Measurements from ENCODE around the gene COQ4.

The COQ4 gene

DNA sequence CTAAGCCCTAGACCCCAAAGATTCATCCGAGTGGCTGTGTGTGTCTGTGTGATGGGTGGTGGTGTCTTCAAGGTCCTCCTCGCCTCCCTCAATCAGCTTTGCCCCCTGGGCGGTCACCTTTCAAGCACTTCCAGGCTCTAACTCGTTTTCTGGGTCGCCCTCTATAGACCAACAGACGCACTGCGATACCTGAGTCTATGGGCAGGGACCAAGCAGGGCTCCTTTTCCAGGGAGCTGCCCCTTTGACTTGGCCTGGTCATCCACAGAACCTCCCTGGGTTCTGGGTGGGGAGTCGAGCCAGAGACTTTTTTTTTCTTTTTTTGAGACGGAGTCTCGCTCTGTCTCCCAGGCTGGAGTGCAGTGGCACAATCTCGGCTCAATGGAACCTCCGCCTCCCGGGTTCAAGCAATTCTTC is 18.8 kb downstream of the COQ4 start:
- H3K9me3 Mint-ChIP-seq, result no peaks in the 10 kb centered on the region
- H3K4me1 Mint-ChIP-seq (ENCODE audit: low read depth), result peaks cover 7% of the 10 kb centered on the region
- peak overlapping the region; percentile 89 for H3K27ac Mint-ChIP-seq
- H3K36me3 Mint-ChIP-seq (ENCODE audit: low read depth), result peaks cover 39% of the 10 kb centered on the region
- no peaks in the 10 kb centered on the region for H3K27me3 Mint-ChIP-seq
- H3K4me3 Mint-ChIP-seq, result peak overlapping the region; percentile 94
- intact Hi-C loops (cut with micrococcal nuclease), result no loop called here

DNA sequence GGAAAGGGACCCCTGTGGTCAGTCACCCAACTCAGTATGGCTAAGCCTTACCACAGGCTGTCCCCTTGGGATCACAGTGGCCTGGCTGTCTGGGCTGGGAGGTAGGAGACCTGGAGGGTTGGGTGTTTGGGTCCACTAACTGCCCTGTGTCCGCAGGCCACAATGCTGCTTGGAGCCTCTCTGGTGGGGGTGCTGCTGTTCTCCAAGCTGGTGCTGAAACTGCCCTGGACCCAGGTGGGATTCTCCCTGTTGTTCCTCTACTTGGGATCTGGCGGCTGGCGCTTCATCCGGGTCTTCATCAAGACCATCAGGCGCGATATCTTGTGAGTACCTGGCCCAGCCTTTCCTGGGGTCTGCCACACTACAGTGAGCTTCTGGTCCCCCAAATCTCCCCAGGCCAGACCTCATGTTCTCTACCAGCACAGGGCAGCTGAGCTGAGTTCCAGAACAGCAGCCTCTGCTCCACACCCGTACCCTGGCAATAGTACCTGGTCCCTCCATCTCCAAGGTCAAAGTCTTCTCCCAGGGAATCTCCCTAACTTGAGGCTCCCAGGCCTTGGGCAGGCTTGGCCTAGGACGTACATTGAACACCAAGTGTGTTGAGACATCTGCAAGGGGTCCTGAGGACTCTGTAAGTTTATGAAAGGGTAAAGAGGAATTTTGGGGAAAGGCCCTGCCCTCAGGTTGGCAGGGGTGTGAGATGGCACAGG is 20.5 kb downstream of the COQ4 start:
- Mint-ChIP-seq H3K9me3 (no peaks in the 10 kb centered on the region), H3K36me3 (ENCODE audit: low read depth) (peaks cover 55% of the 10 kb centered on the region), H3K4me3 (no peak overlapping the region), H3K27ac (no peak overlapping the region), H3K27me3 (no peaks in the 10 kb centered on the region), H3K4me1 (ENCODE audit: low read depth) (peaks cover 7% of the 10 kb centered on the region)
- intact Hi-C loops (cut with micrococcal nuclease), result no loop called here

DNA sequence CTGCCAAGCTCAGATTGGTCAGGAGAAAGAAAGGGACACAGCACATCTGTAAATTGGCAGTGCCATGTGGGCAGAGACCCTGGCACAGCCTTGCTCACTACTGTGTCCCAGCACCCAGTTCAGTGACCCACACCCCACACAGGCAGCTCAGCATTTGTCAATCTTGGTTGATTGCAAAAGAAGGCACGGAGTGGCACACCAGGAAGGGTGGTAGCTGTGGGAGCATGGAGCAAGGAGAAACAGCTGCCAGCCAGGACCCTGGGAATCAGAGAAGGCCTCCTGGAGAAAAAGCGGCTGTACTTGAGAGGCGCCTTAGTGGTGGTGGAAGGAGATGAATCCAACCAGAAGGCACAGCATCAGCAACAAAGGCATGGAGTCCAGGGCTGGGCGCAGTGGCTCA is 21.2 kb downstream of the COQ4 start:
- H3K4me3 Mint-ChIP-seq, result no peak overlapping the region
- peaks cover 7% of the 10 kb centered on the region for H3K4me1 Mint-ChIP-seq (ENCODE audit: low read depth)
- no peaks in the 10 kb centered on the region for H3K9me3 Mint-ChIP-seq
- no peak overlapping the region for H3K27ac Mint-ChIP-seq
- intact Hi-C loops (cut with micrococcal nuclease), result no loop called here
- H3K36me3 Mint-ChIP-seq (ENCODE audit: low read depth), result peaks cover 63% of the 10 kb centered on the region
- H3K27me3 Mint-ChIP-seq, result no peaks in the 10 kb centered on the region

DNA sequence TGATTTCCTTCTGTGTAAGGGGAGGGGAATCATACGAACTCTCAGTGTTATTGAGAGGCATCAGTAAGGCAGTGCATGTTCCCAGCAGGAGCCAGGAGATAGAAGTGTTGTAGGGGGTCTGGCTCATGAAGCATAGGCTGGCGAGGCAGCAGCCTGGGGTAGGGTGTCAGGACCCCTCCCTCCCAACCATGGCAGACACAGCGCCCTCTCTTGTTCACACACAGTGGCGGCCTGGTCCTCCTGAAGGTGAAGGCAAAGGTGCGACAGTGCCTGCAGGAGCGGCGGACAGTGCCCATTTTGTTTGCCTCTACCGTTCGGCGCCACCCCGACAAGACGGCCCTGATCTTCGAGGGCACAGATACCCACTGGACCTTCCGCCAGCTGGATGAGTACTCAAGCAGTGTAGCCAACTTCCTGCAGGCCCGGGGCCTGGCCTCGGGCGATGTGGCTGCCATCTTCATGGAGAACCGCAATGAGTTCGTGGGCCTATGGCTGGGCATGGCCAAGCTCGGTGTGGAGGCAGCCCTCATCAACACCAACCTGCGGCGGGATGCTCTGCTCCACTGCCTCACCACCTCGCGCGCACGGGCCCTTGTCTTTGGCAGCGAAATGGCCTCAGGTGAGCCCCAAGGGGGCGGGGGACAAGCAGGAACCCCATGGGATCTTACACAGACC is 22.4 kb downstream of the COQ4 start:
- intact Hi-C loops (cut with micrococcal nuclease), result no loop called here
- Mint-ChIP-seq H3K9me3 (no peaks in the 10 kb centered on the region), H3K4me1 (ENCODE audit: low read depth) (peaks cover 7% of the 10 kb centered on the region), H3K36me3 (ENCODE audit: low read depth) (peaks cover 75% of the 10 kb centered on the region), H3K27me3 (no peaks in the 10 kb centered on the region), H3K4me3 (no peak overlapping the region), H3K27ac (no peak overlapping the region)

DNA sequence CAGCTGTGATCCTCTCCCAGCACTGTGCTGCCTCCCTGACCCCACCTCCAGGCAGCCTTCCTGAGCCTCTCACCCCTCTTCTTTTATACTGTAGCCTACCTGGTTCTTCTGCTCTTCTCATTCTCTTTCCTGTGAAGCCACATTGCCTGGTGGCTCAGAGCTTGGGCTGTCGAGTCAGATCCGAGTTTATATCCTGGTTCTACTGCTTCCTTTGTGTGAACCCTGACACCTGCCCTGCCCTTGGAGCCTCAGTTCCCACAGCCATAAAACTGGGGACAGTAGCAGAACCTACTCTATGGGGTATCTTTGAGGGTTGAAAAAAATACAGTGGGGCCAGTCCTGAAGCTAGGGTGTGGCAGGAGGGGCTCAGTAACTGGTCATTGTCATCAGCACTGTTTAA is 26.5 kb downstream of the COQ4 start:
- Mint-ChIP-seq H3K9me3 (no peaks in the 10 kb centered on the region), H3K36me3 (ENCODE audit: low read depth) (peaks cover 95% of the 10 kb centered on the region), H3K27ac (no peak overlapping the region), H3K27me3 (no peaks in the 10 kb centered on the region), H3K4me1 (ENCODE audit: low read depth) (no peaks in the 10 kb centered on the region), H3K4me3 (no peak overlapping the region)
- intact Hi-C loops (cut with micrococcal nuclease), result no loop called here

DNA sequence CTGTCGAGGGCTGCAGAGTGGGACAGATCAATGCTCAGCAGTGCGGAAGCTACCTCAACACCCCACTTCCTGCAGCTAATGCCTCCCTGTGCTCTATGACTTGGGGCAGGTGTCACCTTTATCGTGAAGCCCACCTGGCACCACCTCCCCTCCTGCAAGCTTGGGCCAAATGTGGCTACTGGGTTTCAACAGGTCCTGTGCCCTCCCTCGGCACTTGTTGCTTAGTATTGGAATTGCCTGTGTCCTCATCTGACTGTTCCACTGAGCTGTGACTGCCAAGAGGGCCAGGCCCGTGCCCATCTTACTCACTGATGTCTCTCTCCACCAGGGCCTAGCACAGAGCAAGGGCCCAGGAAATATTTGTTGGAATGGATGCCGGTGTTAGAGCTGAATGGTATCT is 27.1 kb downstream of the COQ4 start:
- Mint-ChIP-seq H3K4me3 (no peak overlapping the region), H3K4me1 (ENCODE audit: low read depth) (no peaks in the 10 kb centered on the region), H3K9me3 (no peaks in the 10 kb centered on the region), H3K27ac (no peak overlapping the region), H3K27me3 (no peaks in the 10 kb centered on the region), H3K36me3 (ENCODE audit: low read depth) (peaks cover 93% of the 10 kb centered on the region)
- intact Hi-C loops (cut with micrococcal nuclease), result no loop called here

DNA sequence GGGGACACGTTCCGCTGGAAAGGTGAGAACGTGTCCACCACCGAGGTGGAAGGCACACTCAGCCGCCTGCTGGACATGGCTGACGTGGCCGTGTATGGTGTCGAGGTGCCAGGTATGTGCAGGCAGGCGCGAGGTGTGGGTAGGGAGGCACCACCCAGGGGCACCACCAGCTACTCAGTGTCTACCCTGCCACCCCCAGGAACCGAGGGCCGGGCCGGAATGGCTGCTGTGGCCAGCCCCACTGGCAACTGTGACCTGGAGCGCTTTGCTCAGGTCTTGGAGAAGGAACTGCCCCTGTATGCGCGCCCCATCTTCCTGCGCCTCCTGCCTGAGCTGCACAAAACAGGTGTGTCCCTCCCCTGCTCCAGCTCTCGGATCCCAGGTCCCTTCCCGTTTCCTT is 32.8 kb downstream of the COQ4 start:
- intact Hi-C loops (cut with micrococcal nuclease), result no loop called here
- no peak overlapping the region for H3K27ac Mint-ChIP-seq
- H3K4me3 Mint-ChIP-seq, result no peak overlapping the region
- no peaks in the 10 kb centered on the region for H3K27me3 Mint-ChIP-seq
- H3K9me3 Mint-ChIP-seq, result no peaks in the 10 kb centered on the region
- H3K36me3 Mint-ChIP-seq (ENCODE audit: low read depth), result peaks cover 83% of the 10 kb centered on the region
- no peaks in the 10 kb centered on the region for H3K4me1 Mint-ChIP-seq (ENCODE audit: low read depth)

DNA sequence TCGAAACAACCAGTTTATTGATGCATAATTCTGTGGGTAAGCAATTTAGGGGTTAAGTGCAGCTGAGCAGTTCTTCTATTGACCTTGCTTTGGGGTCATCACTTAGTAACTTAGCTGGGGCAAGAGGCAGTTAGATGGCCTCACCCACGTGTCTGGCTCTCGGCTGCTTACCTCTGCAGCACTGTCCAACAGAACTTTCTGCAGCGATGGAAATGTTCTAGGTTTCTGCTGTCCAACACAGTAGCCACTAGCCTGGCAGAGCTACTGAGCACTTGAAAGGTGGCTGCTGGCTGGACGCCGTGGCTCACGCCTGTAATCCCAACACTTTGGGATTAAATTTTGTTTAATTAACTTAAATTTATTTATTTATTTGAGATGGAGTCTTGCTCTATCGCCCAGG is 35.5 kb downstream of the COQ4 start:
- peaks cover 71% of the 10 kb centered on the region for H3K36me3 Mint-ChIP-seq (ENCODE audit: low read depth)
- peaks cover 14% of the 10 kb centered on the region for H3K4me1 Mint-ChIP-seq (ENCODE audit: low read depth)
- no peaks in the 10 kb centered on the region for H3K27me3 Mint-ChIP-seq
- intact Hi-C loops (cut with micrococcal nuclease), result no loop called here
- H3K4me3 Mint-ChIP-seq, result no peak overlapping the region
- no peaks in the 10 kb centered on the region for H3K9me3 Mint-ChIP-seq
- H3K27ac Mint-ChIP-seq, result no peak overlapping the region

DNA sequence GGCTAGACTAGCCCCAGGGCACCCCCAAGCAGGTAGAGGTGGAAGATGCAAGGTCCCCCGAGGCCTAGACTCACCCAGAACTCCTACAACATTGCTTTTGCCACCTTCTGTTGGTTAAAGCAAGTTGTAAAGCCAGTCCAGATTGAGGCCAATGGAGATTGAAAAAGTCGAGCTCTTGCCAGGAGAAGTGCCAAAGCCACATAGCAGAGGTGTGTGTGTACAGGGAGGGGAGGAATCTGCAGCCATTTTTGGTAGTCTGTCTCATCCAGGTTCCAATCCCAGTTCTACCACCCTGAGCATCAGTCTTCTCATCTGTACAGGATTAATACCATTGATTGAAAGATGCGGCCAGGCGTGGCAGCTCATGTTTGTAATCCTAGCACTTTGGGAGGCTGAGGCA is 36.2 kb downstream of the COQ4 start:
- Mint-ChIP-seq H3K4me1 (ENCODE audit: low read depth) (peaks cover 14% of the 10 kb centered on the region), H3K4me3 (no peak overlapping the region), H3K27me3 (no peaks in the 10 kb centered on the region), H3K27ac (no peak overlapping the region), H3K9me3 (no peaks in the 10 kb centered on the region), H3K36me3 (ENCODE audit: low read depth) (peaks cover 63% of the 10 kb centered on the region)
- intact Hi-C loops (cut with micrococcal nuclease), result no loop called here

DNA sequence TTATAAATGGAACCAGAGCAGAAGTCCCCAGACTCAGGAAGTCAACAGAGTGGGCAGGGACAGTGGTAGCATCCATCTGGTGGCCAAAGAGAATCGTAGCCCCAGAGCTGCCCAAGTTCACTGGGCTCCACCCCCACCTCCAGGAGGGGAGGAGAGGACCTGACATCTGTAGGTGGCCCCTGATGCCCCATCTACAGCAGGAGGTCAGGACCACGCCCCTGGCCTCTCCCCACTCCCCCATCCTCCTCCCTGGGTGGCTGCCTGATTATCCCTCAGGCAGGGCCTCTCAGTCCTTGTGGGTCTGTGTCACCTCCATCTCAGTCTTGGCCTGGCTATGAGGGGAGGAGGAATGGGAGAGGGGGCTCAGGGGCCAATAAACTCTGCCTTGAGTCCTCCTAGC is 38.2 kb downstream of the COQ4 start:
- H3K4me1 Mint-ChIP-seq (ENCODE audit: low read depth), result peaks cover 22% of the 10 kb centered on the region
- H3K27ac Mint-ChIP-seq, result peak overlapping the region; percentile 94
- intact Hi-C loops (cut with micrococcal nuclease), result no loop called here
- H3K27me3 Mint-ChIP-seq, result no peaks in the 10 kb centered on the region
- H3K9me3 Mint-ChIP-seq, result no peaks in the 10 kb centered on the region
- H3K36me3 Mint-ChIP-seq (ENCODE audit: low read depth), result peaks cover 45% of the 10 kb centered on the region
- no peak overlapping the region for H3K4me3 Mint-ChIP-seq

DNA sequence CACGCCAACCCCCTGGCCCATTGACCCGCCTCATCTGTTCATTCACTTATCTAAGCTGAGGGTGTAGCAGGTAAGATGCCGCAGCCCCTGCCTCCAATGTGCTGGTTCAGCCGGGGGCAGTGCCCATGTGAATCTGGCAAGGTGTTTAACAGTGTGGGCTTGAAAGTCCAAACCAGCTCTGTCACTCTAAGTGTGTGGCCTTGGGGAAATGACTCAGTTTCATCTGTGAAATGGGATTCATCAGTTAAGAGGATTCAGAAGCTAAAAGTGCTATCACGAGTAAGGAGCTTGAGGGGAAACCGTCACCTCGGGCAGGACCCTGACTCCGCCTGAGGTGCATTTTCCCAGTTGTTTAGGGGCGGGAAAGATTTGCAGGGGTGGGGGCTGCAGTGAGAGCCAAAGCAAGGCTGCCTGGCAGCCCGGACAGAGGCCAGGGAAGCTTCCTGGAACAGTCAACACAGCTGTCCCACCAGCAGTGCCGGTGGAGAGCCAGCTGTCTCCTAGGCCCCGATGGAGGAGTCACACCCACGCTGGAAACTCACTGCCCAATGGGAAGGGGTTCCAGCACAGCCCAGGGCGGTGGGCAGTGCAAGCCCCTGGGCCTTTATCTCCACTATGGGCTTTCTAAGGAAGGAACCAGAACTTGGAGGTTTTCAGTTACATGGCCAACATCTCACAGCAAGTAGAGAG is 38.8 kb downstream of the COQ4 start:
- no peaks in the 10 kb centered on the region for H3K27me3 Mint-ChIP-seq
- H3K4me3 Mint-ChIP-seq, result peak overlapping the region; percentile 100
- H3K4me1 Mint-ChIP-seq (ENCODE audit: low read depth), result peaks cover 22% of the 10 kb centered on the region
- H3K36me3 Mint-ChIP-seq (ENCODE audit: low read depth), result peaks cover 39% of the 10 kb centered on the region
- peak overlapping the region; percentile 94 for H3K27ac Mint-ChIP-seq
- H3K9me3 Mint-ChIP-seq, result no peaks in the 10 kb centered on the region
- intact Hi-C loops (cut with micrococcal nuclease), result no loop called here

DNA sequence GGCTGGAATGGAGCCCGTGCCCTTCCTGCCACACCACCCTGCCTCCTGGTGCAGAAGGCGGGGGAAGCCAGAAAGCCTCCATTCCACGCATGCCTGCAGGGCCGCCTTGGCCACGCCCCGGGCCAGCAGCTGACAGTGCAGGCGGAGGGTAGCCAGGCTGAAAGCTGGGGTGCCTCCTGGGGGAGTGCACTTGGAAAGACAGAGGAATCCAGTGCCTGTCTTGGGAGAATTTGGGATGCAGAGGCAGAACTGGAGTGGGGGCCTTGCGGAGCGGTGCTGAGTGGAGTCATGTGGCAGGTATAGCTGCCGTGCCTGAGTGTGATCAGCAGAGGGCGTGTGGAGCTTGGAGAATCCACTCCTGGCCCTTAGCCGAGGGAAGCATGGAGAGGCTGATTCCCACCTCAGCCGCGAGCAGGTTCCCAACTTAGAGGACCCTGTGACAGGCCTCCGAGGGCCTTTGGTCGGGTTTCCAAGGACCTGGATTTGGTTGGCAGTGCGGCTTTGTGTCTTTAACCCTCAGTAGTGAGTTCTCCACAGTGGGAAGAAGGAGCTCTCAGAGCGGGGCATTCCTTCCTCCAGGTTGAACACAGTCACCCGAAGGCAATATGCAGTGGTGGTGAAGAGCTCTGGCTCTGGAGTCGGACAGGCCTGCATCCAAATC is 39.5 kb downstream of the COQ4 start:
- no peaks in the 10 kb centered on the region for H3K27me3 Mint-ChIP-seq
- peaks cover 36% of the 10 kb centered on the region for H3K36me3 Mint-ChIP-seq (ENCODE audit: low read depth)
- peak overlapping the region; percentile 94 for H3K27ac Mint-ChIP-seq
- peaks cover 22% of the 10 kb centered on the region for H3K4me1 Mint-ChIP-seq (ENCODE audit: low read depth)
- H3K4me3 Mint-ChIP-seq, result peak overlapping the region; percentile 100
- intact Hi-C loops (cut with micrococcal nuclease), result loop anchor here (1.0 kb wide), 1 partner anchor 50 kb away; no protein-coding TSS in a partner anchor
- no peaks in the 10 kb centered on the region for H3K9me3 Mint-ChIP-seq

DNA sequence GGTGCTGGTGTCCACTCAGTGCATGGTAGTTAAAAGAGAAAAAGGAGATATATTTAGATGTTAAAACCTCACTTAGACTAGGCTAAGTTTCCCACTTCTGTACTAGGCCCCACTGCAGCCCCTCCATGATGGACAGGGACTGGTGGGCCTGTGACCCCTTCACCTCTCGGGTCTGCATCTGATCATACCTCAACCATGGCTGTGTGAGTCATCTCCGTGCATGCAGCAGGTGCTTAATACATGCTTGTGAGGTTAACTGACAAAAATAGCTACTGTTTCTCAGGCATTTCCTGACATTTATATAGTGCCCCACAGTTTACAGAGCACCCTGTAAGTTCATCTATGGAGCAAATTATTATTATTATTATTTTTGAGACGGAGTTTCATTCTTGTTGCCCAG is 40.1 kb downstream of the COQ4 start:
- Mint-ChIP-seq H3K27ac (no peak overlapping the region), H3K4me1 (ENCODE audit: low read depth) (peaks cover 22% of the 10 kb centered on the region), H3K4me3 (no peak overlapping the region), H3K36me3 (ENCODE audit: low read depth) (peaks cover 30% of the 10 kb centered on the region), H3K27me3 (no peaks in the 10 kb centered on the region), H3K9me3 (no peaks in the 10 kb centered on the region)
- intact Hi-C loops (cut with micrococcal nuclease), result loop anchor here (1.0 kb wide), 1 partner anchor 50 kb away; no protein-coding TSS in a partner anchor

DNA sequence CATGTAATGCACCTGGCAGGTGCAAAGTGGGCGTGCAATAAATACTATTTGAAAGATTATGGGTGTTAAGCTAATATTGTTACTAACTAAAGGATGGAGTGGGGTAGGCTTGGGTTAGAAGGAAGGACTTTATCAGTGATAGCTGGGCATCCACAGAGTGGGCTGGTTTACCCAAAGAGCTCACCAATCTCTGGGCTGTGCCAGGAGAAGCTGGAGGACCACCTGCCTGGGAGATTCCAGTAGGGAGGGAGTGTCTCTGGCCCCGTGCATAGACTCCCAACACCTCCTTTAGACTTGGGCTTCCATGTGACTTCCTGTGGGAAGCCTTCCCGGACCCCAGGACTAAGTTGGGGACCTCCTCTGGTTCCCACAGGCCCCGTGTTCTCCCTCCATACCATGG is 42.9 kb downstream of the COQ4 start:
- Mint-ChIP-seq H3K27me3 (no peaks in the 10 kb centered on the region), H3K4me1 (ENCODE audit: low read depth) (peaks cover 30% of the 10 kb centered on the region), H3K4me3 (no peak overlapping the region), H3K9me3 (no peaks in the 10 kb centered on the region), H3K36me3 (ENCODE audit: low read depth) (peaks cover 9% of the 10 kb centered on the region), H3K27ac (peak overlapping the region; percentile 75)
- intact Hi-C loops (cut with micrococcal nuclease), result no loop called here
